ENCODE results near the gene RHBDD3.
"Not testable (repeated sequence)": the region's sequence is repeated elsewhere in the genome, so short reads cannot be mapped to it uniquely, and the experiment has no call there.

Gene RHBDD3

GRCh38 chr22:29226351-29226981 lies 41.3 kb downstream of the RHBDD3 start:
- no peak for DNase-seq (ENCODE audit: low read depth)
- no peak for TF ChIP-seq CTCF (conservative IDR thresholded peaks at IDR 0.05; ENCODE audit: low read depth, low read length)
- H3K4me3 ChIP-seq (ENCODE audit: low read depth, low read length), result no peak overlapping the region

- TF ChIP-seq CTCF (conservative IDR thresholded peaks at IDR 0.05; ENCODE audit: low read depth, low read length), result no peak
- H3K4me3 ChIP-seq (ENCODE audit: low read depth, low read length), result no peak overlapping the region
- DNase-seq (ENCODE audit: low read depth), result peak; percentile 33
Observed at GRCh38 chr22:29225422-29226090, 42.2 kb downstream of the RHBDD3 start.

GRCh38 chr22:29224859-29225410 lies 42.8 kb downstream of the RHBDD3 start:
- no peak for DNase-seq (ENCODE audit: low read depth)
- no peak for TF ChIP-seq CTCF (conservative IDR thresholded peaks at IDR 0.05; ENCODE audit: low read depth, low read length)
- H3K4me3 ChIP-seq (ENCODE audit: low read depth, low read length), result no peak overlapping the region

- no peak for TF ChIP-seq CTCF (conservative IDR thresholded peaks at IDR 0.05; ENCODE audit: low read depth, low read length)
- DNase-seq (ENCODE audit: low read depth), result no peak
- H3K4me3 ChIP-seq (ENCODE audit: low read depth, low read length), result no peak overlapping the region
Observed at GRCh38 chr22:29224121-29224858, 43.5 kb downstream of the RHBDD3 start.

GRCh38 chr22:29219881-29220670 lies 47.7 kb downstream of the RHBDD3 start:
- DNase-seq (ENCODE audit: low read depth), result no peak

GRCh38 chr22:29219409-29219782 lies 48.4 kb downstream of the RHBDD3 start:
- DNase-seq (ENCODE audit: low read depth); H3K4me3 ChIP-seq (ENCODE audit: low read depth, low read length): not testable (repeated sequence)

More at GRCh38 chr22:29219881-29220670, 47.7 kb downstream of the RHBDD3 start:
- H3K4me3 ChIP-seq (ENCODE audit: low read depth, low read length), result no peak overlapping the region
- no peak for TF ChIP-seq CTCF (conservative IDR thresholded peaks at IDR 0.05; ENCODE audit: low read depth, low read length)

Data from choroid plexus epithelial cell (primary cell).